NCI-H1930 (cell line): Measurements from ENCODE around the gene PCGF3.
"Not testable (repeated sequence)": the region's sequence is repeated elsewhere in the genome, so short reads cannot be mapped to it uniquely, and the experiment has no call there.

Source experiments
- DNase-seq, 2 experiments: peaks; one replicate each; lab custom pipeline; 2025; lab: John Stamatoyannopoulos, UW

Gene PCGF3

GRCh38 chr4:683247-683897, 22.3 kb upstream of the PCGF3 start:
- no peak for DNase-seq

- DNase-seq: peak; percentile 50 to 72
These were observed 21.5 kb upstream of the PCGF3 start for GRCh38 chr4:683982-684622.

- DNase-seq: no peak
These were observed 20.9 kb upstream of the PCGF3 start for GRCh38 chr4:684623-685327.

GRCh38 chr4:685679-686412, 19.8 kb upstream of the PCGF3 start:
- no peak for DNase-seq

GRCh38 chr4:686413-687040, 19.1 kb upstream of the PCGF3 start:
- DNase-seq: no peak

- no peak for DNase-seq
These were observed 18.3 kb upstream of the PCGF3 start for GRCh38 chr4:687048-687970.

GRCh38 chr4:687971-688853, 17.4 kb upstream of the PCGF3 start:
- no peak for DNase-seq

GRCh38 chr4:688854-689681, 16.6 kb upstream of the PCGF3 start, which contains the start of gene SLC49A3:
Gene SLC49A3, minus strand, starts transcription at chr4:689151. Its CDS starts 24 bp downstream, at chr4:689127.
- no peak for DNase-seq

GRCh38 chr4:689723-690122, 15.9 kb upstream of the PCGF3 start:
- no peak for DNase-seq

GRCh38 chr4:692771-693554, 12.7 kb upstream of the PCGF3 start:
- DNase-seq: no peak

GRCh38 chr4:694341-694940, 11.2 kb upstream of the PCGF3 start:
- DNase-seq: not testable (repeated sequence)

- DNase-seq: no peak
These were observed 5.6 kb upstream of the PCGF3 start for GRCh38 chr4:699816-700580.

GRCh38 chr4:700587-701264, 4.9 kb upstream of the PCGF3 start:
- no peak for DNase-seq

GRCh38 chr4:702618-703048, 3.0 kb upstream of the PCGF3 start:
- no peak for DNase-seq

- DNase-seq: no peak
These were observed 2.1 kb upstream of the PCGF3 start for GRCh38 chr4:703336-704197.
